GM12891 (cell line): ENCODE data around the gene PARP4.
A peak's percentile ranks its signal among the peaks of the same experiment; 100 is the strongest.
"Not testable (repeated sequence)": the region's sequence is repeated elsewhere in the genome, so short reads cannot be mapped to it uniquely, and the experiment has no call there.

Experiments
- DNase-seq: peaks from one replicate; pipeline ENCODE4 v3.0.0; 2011; ENCODE audit warnings: low spot score; ENCODE audit not compliant: insufficient read length
- FAIRE-seq: peaks from 2 replicates; lab custom pipeline; 2011; peaks lifted over from hg19 to GRCh38; lab: Jason Lieb, UNC
- PAX5 ChIP-seq: IDR thresholded peaks from 2 replicates; pipeline ENCODE4 v1.6.1; 2011; ENCODE audit warnings: low read length, moderate library complexity, mild to moderate bottlenecking; ENCODE audit not compliant: insufficient read depth, severe bottlenecking
- POLR2A ChIP-seq: IDR thresholded peaks from 2 replicates; pipeline ENCODE4 v1.6.1; 2011; ENCODE audit warnings: low read depth, low read length, control low read depth
- POLR2AphosphoS5 ChIP-seq: IDR thresholded peaks from 2 replicates; pipeline ENCODE4 v1.6.1; 2011; ENCODE audit warnings: low read depth, low read length, control low read depth
- POU2F2 ChIP-seq: IDR thresholded peaks from 2 replicates; pipeline ENCODE4 v1.6.1; 2011; ENCODE audit warnings: low read depth, mild to moderate bottlenecking, control low read depth, low read length, moderate library complexity
- SPI1 ChIP-seq: IDR thresholded peaks from 2 replicates; pipeline ENCODE4 v1.6.1; 2011; ENCODE audit warnings: low read depth, low read length, control low read depth
- TAF1 ChIP-seq: IDR thresholded peaks from 2 replicates; pipeline ENCODE4 v1.6.1; 2011; ENCODE audit warnings: low read depth, low read length, control low read depth

The PARP4 gene

GRCh38 chr13:24473686-24474085, 38.9 kb downstream of the PARP4 start:
- no peak for TF ChIP-seq POLR2AphosphoS5
- TF ChIP-seq POU2F2, result no peak
- no peak for TF ChIP-seq POLR2A
- TF ChIP-seq SPI1, result no peak
- TF ChIP-seq TAF1, result no peak
- no peak for TF ChIP-seq PAX5
- FAIRE-seq (no peak), DNase-seq (no peak)

- FAIRE-seq, result not testable (repeated sequence)
Measured at GRCh38 chr13:24472129-24472528, 40.4 kb downstream of the PARP4 start.

GRCh38 chr13:24463078-24463477, 49.5 kb downstream of the PARP4 start:
- FAIRE-seq, result no peak
- no peak for DNase-seq
- TF ChIP-seq POU2F2, result no peak
- no peak for TF ChIP-seq POLR2AphosphoS5
- no peak for TF ChIP-seq TAF1
- no peak for TF ChIP-seq SPI1
- no peak for TF ChIP-seq PAX5
- no peak for TF ChIP-seq POLR2A

More at GRCh38 chr13:24472129-24472528, 40.4 kb downstream of the PARP4 start:
- DNase-seq, result not testable (repeated sequence)

GRCh38 chr13:24460256-24460655, 52.3 kb downstream of the PARP4 start:
- DNase-seq (no peak), FAIRE-seq (no peak)
- TF ChIP-seq SPI1 (no peak), PAX5 (no peak), TAF1 (no peak)

- FAIRE-seq, result no peak
- no peak for DNase-seq
- no peak for TF ChIP-seq TAF1
- TF ChIP-seq PAX5, result no peak
- no peak for TF ChIP-seq POLR2A
- no peak for TF ChIP-seq POU2F2
- TF ChIP-seq POLR2AphosphoS5, result no peak
- TF ChIP-seq SPI1, result no peak
Measured at GRCh38 chr13:24459726-24460125, 52.9 kb downstream of the PARP4 start.

GRCh38 chr13:24459234-24459633, 53.3 kb downstream of the PARP4 start:
- DNase-seq (peak; percentile 43), FAIRE-seq (peak; percentile 75)
- TF ChIP-seq POU2F2 (no peak), POLR2A (no peak), TAF1 (no peak), POLR2AphosphoS5 (no peak), PAX5 (no peak), SPI1 (no peak)

GRCh38 chr13:24458736-24459135, 53.8 kb downstream of the PARP4 start:
- DNase-seq (no peak), FAIRE-seq (no peak)
- no peak for TF ChIP-seq PAX5
- TF ChIP-seq POLR2AphosphoS5, result no peak
- TF ChIP-seq POLR2A, result no peak
- no peak for TF ChIP-seq TAF1
- TF ChIP-seq SPI1, result no peak
- TF ChIP-seq POU2F2, result no peak

GRCh38 chr13:24456396-24456795, 56.2 kb downstream of the PARP4 start:
- TF ChIP-seq POU2F2 (no peak), TAF1 (no peak), SPI1 (no peak), PAX5 (no peak), POLR2AphosphoS5 (no peak), POLR2A (no peak)
- FAIRE-seq, result no peak
- DNase-seq, result no peak

- FAIRE-seq, result no peak
- TF ChIP-seq POU2F2 (no peak), POLR2AphosphoS5 (no peak), POLR2A (no peak), PAX5 (no peak), SPI1 (no peak), TAF1 (no peak)
- no peak for DNase-seq
Measured at GRCh38 chr13:24454056-24454455, 58.5 kb downstream of the PARP4 start.

GRCh38 chr13:24452044-24452443, 60.5 kb downstream of the PARP4 start:
- TF ChIP-seq POLR2A (no peak), SPI1 (no peak), PAX5 (no peak), TAF1 (no peak), POLR2AphosphoS5 (no peak)
- DNase-seq (no peak), FAIRE-seq (no peak)

- no peak for FAIRE-seq
- TF ChIP-seq SPI1, result no peak
- TF ChIP-seq POU2F2, result no peak
- no peak for TF ChIP-seq POLR2AphosphoS5
- no peak for TF ChIP-seq TAF1
- no peak for TF ChIP-seq POLR2A
- TF ChIP-seq PAX5, result no peak
- DNase-seq, result no peak
Measured at GRCh38 chr13:24450530-24450929, 62.0 kb downstream of the PARP4 start.

GRCh38 chr13:24444851-24445250, 67.7 kb downstream of the PARP4 start:
- not testable (repeated sequence) for DNase-seq, FAIRE-seq
